ENCODE measurements around the gene CRPPA. TPM values are rescaled to one million over a fixed set of nuclear protein-coding genes. Genes with fewer than 3 reads are reported as not detected.
A peak's percentile ranks its signal among the peaks of the same experiment; 100 is the strongest.

CRPPA gene
- 1 to 10 TPM; 1.4 to 1.6 TPM for total RNA-seq

DNA sequence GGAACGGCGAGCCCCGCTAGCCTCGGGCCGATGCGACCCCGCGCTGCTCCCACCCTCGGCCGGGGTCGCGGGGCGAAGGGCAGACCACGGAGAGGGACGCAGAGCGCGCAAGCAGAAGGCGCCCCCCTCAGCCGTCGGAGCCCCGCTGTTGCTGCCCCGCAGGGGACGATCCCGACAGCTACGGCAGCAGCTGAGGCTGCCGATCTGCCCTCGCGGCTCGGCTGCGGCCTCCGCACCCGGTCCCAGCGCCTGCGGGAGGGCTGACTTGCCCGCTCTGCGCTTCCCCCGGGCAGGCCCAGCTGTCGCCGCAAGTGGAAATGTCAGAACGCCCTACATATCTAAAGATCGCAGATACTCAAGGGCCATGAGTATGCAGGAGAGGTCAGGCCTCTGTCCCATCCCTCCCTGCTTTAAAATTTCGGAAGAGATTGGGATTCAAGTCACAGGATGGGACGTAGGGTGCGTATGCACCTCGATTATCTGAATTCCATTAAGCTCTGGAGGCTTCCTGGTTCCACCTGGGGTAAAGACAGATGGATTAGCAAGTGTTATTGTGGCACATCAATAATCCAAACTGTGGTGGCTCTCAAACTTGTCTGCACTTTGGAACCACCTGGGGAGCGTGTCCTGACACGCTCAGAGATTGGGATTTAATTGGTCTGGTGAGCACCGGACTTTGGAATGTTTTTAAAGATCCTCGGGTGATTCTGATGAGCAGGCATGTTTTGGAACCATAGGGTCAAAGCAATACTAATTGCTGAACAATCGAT lies at the start of gene CRPPA:
Gene CRPPA, minus strand, starts transcription at position 206 of the 770 bp plus-strand sequence. CDS start 216 bp downstream, outside the sequence.
- no peaks in the 10 kb centered on the region for H3K27me3 Mint-ChIP-seq
- intact Hi-C loops (cut with micrococcal nuclease), result loop anchor here (10.0 kb wide), 1 partner anchor 327 kb away; no protein-coding TSS in a partner anchor
- H3K27ac Mint-ChIP-seq, result peak within 1 kb of the TSS; percentile 97

DNA sequence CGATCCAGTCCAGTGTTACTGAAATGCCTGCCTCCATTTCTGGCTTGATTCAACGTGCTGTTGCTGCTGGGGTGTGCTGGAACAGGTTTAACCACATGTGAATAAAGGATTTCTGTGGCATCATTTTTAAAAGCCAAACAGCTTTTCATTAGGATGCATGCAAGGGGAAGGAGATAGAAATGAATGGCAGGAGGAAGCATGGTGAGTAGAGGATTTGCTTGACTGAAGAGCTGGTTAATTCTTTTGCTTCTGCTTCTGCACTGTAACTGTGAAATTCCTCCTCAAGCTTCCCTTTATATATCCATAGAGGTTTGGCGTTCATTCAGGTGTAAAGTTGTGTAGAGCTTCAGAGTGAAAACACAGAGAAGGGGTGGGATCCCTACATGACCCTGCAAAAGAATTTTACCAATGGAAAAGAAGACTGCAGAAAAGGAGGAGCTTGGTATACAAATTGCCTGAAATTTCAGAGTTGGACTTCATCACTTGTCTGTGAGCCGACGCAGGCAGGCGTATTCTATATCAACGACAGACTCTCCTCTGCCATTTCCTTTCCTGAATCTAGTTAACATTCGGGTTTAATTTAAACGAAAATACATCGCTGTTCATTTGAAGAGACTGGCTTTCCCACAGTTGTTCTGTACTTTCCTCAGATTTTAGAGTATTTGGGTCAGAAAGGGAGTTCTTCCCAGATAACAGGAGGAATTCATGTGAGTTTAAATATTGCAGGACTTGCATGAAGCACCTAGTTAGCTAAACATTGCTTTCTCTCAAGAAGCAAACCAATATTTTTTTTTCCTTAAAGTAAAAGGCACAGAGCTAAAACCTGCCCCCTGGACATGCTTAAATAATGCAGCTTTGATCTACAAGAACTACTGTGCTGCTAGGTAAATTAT lies 44.4 kb upstream of the CRPPA start, which contains the start of gene SOSTDC1:
Gene SOSTDC1, minus strand, starts transcription at position 270 of the 893 bp plus-strand sequence. Its CDS starts 70 bp downstream, at position 200.
- intact Hi-C loops (cut with micrococcal nuclease), result no loop called here
- no peaks in the 10 kb centered on the region for H3K9me3 Mint-ChIP-seq
- no peak within 1 kb of the TSS for H3K27ac Mint-ChIP-seq
- ChIA-PET CTCF (no interaction called here), POLR2A (no interaction called here)
- no peak within 1 kb of the TSS for H3K4me3 Mint-ChIP-seq
- no peak for ATAC-seq
- DNase-seq, result no peak
- no peak for TF ChIP-seq CTCF (IDR thresholded peaks at IDR 0.05)
- H3K27me3 Mint-ChIP-seq, result peaks cover 12% of the 10 kb centered on the region
- peaks cover 2% of the 10 kb centered on the region for H3K4me1 Mint-ChIP-seq (ENCODE audit: low read depth)
- no peaks in the 10 kb centered on the region for H3K36me3 Mint-ChIP-seq (ENCODE audit: low read depth)

More for the DNA sequence above, at the start of gene CRPPA:
- CTCF ChIA-PET, result interaction anchor here (1.1 to 4.0 kb wide), 3 partner anchors 11 to 143 kb away, joined by 3 to 27 read pairs (median 25); no protein-coding TSS in a partner anchor
- POLR2A ChIA-PET, result interaction anchor here (0.6 to 2.4 kb wide), 8 partner anchors 11 to 228 kb away, joined by 3 to 22 read pairs (median 5); partner anchors contain the start of genes ANKMY2 and BZW2
- Mint-ChIP-seq H3K4me3 (peak within 1 kb of the TSS; percentile 75), H3K9me3 (peaks cover 3% of the 10 kb centered on the region), H3K4me1 (ENCODE audit: low read depth) (peaks cover 27% of the 10 kb centered on the region), H3K36me3 (ENCODE audit: low read depth) (peaks cover 1% of the 10 kb centered on the region)
- ATAC-seq, result peak; percentile 11
- no peak for TF ChIP-seq CTCF (IDR thresholded peaks at IDR 0.05)
- DNase-seq, result peak; percentile 51

DNA sequence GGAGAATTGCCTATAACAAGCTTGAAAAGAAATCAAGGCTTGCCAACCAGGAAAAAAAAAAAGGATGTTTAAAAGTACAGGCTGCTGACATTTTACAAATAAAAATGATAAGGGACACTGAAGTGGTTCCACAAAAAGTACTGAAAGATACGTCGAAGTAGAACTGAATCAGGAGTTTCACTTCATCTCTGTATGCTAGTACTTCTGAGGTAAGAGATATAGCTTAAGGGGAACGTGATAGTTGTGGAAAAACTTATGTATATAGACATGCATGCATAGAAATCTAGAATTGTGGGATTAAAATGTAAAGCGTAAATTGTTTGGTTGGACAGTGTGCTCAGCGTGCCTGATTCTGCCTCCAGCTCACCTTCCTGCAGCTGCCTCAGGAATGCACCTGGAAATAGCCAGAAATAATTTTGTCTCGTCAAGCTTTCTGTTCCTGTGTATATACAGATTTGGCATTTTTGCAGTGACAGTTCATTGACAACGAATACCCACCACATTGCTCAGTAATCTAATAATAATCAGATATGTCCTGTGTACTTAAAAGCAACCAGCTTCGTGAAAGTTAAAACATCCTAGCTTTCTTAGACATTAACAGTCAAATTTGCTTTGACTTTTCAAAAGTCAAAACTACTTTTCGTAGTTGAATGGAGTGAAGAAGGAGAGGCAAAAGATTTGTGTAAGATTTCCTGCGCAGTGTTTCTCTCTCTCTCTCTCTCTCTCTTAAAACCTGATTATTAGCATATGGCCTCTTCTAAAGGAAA lies 42.8 kb upstream of the CRPPA start:
- Mint-ChIP-seq H3K27me3 (peaks cover 12% of the 10 kb centered on the region), H3K4me1 (ENCODE audit: low read depth) (peaks cover 2% of the 10 kb centered on the region), H3K27ac (no peak overlapping the region), H3K9me3 (no peaks in the 10 kb centered on the region), H3K36me3 (ENCODE audit: low read depth) (no peaks in the 10 kb centered on the region), H3K4me3 (no peak overlapping the region)
- ChIA-PET POLR2A (no interaction called here), CTCF (interaction anchor here (2.6 kb wide), 1 partner anchor 101 kb away, joined by 7 read pairs; no protein-coding TSS in a partner anchor)
- TF ChIP-seq CTCF (IDR thresholded peaks at IDR 0.05), result no peak
- no peak for ATAC-seq
- no peak for DNase-seq
- intact Hi-C loops (cut with micrococcal nuclease), result no loop called here

DNA sequence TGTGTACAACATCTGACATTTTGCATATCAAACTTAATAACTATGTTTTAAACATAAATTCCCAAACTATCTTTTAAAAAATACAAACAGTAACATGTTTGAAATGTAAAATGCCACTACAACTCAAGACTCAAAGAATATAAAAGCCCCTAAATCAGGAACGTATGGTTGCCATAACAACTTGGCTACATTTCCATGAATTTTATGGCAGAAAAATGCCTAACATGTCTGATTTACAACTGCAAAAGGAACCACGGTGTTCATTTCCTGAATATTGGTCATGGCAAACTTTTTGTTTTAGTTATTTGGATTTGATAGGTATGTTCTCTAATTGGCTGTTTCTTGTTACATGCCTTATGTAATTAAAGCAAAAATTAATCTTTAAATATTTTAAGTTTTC lies 42.2 kb upstream of the CRPPA start:
- no peaks in the 10 kb centered on the region for H3K9me3 Mint-ChIP-seq
- H3K4me1 Mint-ChIP-seq (ENCODE audit: low read depth), result peaks cover 2% of the 10 kb centered on the region
- ATAC-seq, result no peak
- H3K27ac Mint-ChIP-seq, result no peak overlapping the region
- H3K27me3 Mint-ChIP-seq, result peaks cover 12% of the 10 kb centered on the region
- intact Hi-C loops (cut with micrococcal nuclease), result no loop called here
- CTCF ChIA-PET, result interaction anchor here (2.6 kb wide), 1 partner anchor 101 kb away, joined by 7 read pairs; no protein-coding TSS in a partner anchor
- POLR2A ChIA-PET, result no interaction called here
- no peaks in the 10 kb centered on the region for H3K36me3 Mint-ChIP-seq (ENCODE audit: low read depth)
- no peak for TF ChIP-seq CTCF (IDR thresholded peaks at IDR 0.05)
- H3K4me3 Mint-ChIP-seq, result no peak overlapping the region
- no peak for DNase-seq

Measured in activated CD8-positive, alpha-beta T cell treated with anti-CD3 and anti-CD28 coated beads for 36 hours (primary cell).